Activated naive CD4-positive, alpha-beta T cell (primary cell): ENCODE data around the gene ZBP1.
A peak's percentile ranks its signal among the peaks of the same experiment; 100 is the strongest.

Experiments
- DNase-seq, 4 experiments: peaks; one replicate each; lab custom pipeline; 2025; lab: John Stamatoyannopoulos, UW

ZBP1 gene

GRCh38 chr20:57598491-57598890 lies 21.7 kb downstream of the ZBP1 start:
- DNase-seq, result no peak

DNA sequence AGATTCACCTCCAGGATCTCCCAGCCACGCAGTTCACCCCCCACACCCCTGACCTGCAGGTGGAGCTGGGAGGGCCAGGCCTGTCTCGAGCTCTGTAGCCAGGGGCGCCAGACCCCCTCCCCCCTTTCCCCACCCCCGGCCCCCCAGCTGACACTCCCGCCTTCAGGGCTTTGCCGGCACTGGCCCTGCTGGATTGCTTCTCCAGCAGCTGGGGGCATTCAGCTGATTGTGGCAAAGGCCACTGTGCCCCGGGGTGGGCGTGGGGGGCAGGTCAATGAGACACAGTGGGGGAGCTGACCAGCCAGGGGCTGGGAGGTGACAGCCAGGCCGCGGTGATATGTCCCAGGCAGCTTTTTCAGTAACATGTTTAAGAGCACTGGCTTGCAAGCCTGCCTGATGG lies 22.2 kb downstream of the ZBP1 start:
- DNase-seq, result no peak

- DNase-seq, result peak; percentile 46 to 75 (median 62)
Measured at GRCh38 chr20:57596998-57597939, 23.0 kb downstream of the ZBP1 start.

- DNase-seq, result no peak
Measured at GRCh38 chr20:57596358-57596757, 23.9 kb downstream of the ZBP1 start.

DNA sequence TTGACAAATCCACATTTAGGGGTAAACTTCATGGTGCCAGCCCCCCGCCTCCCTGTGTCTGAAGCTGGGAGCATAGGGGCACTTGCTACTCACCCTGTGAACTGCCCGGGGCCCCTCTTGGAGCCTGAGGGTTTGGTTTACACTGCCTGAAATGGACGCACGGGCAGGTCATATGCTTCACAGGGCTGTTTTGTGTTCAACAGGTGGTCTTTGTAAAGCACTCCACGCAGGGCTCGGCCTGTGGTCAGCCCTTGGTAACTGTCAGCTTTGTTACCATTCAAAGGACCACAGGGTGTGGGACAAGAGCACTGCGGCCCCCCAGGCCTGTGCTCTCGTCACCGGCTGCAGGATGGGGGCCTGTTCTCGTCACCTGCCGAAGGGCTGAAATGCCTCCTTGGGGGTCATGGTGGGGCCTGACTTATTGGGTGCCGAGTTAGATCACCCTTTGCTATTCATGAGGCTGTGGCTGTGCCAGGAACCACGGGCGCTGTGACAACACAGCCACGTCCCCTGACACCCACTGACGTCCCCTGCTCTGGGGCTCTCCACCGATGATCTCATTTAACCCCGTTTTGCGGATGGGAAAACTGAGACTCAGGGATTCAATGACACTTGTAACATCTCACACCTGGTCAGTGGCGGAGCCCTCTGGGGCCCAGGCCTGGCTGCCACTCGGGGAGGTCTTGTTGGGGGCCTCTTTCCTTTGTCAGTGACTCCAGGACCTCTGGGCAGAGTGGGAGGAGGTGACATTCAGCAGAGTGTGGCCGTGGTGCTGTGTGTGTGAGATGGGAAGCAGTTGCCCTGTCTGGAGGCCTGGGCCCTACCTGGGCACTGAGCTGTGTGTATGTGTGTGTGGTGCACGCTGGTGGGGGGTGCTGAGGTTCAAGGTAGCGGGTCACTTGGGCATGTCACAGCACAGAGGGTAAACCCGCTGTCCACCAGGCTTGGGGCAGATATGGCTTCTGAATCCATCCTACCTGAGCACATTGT lies 24.9 kb downstream of the ZBP1 start:
- no peak for DNase-seq

DNA sequence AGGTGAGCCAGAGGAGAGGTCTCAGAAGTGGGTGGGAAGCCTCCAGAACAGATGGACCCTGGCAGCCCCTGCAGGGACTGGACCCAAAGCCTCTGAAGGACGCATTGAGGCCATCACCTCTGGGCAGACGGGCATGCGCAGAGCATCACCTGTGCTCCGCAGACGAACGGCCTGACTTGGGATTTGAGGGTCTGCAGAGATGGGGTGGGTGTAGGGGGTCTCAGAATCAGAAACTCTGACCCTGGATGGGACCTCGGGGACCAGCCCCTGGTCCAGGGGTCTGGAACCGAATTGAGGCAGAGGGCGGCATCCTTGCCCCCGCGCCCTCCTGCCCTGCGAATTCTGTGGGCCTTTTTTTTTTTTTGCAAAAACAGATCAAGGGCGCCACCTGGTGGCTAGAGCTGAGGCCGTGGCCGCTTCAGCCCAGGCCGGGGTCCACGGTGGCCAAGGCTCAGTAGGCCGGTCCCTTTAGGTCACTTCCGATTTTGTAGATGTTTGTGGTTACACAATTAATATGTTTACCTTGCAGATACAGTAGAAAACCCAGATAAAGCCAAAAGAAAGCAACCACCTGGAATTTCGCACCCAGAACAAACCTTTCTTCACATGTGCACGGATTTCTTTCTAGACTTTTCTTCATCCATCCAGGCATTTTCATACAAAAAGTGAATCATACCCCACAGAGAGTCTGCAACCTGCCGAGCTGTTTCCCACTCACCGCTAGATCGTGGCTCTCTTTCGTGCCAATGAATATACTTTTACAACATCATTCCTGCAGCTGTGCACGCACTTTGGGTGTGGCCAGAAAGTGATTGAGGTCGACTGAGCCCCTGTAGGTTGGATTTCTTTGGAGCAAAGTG lies 25.9 kb downstream of the ZBP1 start:
- peak; percentile 13 to 44 (median 38) for DNase-seq

- no peak for DNase-seq
Measured at GRCh38 chr20:57593134-57593886, 26.9 kb downstream of the ZBP1 start.

DNA sequence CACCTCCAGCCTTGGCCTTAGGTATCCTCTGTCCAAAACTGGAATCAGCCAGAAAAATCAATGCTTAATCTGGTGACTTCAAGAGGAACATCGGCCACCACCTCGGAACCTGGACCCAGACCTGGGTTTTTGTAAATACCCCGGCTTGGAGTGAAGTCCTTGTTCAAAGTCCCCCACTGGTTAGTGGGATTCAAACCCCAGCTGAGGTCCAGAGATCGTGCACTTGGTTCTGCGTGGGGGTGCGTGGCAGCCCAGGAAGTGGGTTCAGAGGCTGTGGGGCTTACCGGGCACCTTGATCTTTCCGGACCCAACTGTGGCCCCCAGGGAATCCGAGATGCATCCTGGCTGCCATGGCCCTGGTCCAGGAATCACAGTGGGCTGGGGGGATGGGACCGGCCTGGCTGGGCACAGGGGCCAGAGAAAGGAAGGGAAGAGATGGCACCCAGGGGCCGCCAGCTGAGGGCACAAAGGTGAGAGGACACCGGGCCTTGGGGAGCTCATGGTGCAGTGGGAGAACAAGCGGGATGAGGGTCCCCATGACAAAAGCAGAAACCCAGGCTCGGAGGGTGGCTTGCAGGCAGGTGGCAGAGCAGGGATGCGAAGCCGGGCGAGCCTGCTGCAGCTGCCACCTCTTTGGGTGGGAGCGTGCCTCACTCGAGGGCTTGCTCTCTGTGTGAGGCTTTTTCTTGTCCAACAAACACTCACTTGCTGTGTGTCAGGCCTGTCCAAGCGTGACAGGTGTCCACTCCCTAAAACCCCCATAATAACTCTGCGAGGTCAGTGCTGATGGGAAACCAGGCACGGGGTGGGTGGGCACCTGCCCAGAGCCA lies 27.7 kb downstream of the ZBP1 start:
- DNase-seq, result no peak

- no peak for DNase-seq
Measured at GRCh38 chr20:57591289-57592229, 28.7 kb downstream of the ZBP1 start.

GRCh38 chr20:57590485-57591288 lies 29.5 kb downstream of the ZBP1 start:
- DNase-seq, result no peak

DNA sequence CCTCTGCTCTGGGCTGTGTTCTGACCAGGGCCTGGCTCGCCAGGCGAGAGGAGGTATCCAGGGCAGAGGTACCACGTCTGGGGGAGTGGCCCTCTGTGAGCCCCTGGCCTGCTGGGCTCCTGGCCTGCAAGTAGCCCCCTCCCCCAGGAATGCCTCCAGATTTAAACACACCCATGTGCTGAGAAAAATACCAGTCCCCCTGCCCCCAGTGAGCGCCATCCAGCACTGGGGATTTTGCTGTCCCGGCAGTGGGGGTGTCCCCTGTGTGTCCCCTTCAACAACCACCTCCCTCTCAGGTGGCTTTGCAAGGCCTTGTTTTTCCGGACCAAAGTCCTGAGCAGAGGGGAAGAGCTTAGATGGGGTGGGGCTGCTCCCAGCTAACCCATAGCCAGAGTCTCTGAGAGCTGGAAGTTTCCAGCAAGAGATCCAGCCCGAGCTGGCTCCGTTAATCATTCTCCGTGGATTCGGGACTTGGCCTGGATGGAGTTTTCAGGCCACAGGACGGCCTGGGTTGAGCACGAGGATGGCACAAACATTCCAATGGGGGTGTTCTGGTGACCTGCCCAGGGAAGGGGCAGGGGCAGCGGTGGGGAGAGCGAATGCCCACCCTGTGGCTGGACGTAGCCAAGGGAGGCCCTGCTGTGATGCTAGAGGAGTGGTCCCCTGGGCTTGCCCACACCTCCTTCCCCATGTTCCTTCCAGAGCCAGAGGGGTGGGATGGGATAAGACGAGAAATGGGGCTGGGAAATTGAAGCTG lies 30.3 kb downstream of the ZBP1 start:
- no peak for DNase-seq

GRCh38 chr20:57589123-57589727 lies 31.0 kb downstream of the ZBP1 start:
- DNase-seq, result no peak

GRCh38 chr20:57588596-57588995 lies 31.6 kb downstream of the ZBP1 start:
- DNase-seq, result no peak

- DNase-seq, result no peak
Measured at GRCh38 chr20:57587989-57588377, 32.2 kb downstream of the ZBP1 start.

- no peak for DNase-seq
Measured at GRCh38 chr20:57587278-57587988, 32.8 kb downstream of the ZBP1 start.

DNA sequence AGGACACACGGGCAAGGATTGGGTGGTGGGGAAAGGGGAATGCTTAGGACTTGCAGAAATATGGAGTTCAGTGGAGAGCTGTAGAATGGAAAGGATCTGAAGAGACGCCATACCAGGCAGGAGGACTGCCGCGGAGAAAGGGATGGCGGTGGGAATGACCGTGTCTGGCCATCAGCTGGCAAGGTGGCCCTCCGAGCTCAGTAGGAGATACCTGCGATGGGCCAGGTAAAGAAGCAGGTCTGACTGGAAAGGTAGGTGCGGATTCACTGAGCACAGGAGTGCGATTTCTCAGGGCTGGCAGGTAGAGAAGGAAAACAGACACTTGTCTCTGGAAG lies 33.3 kb downstream of the ZBP1 start:
- DNase-seq, result no peak
